ENCODE measurements around the gene NCKAP5L. TPM values are rescaled to one million over a fixed set of nuclear protein-coding genes. Genes with fewer than 3 reads are reported as not detected.
"Not testable (repeated sequence)": the region's sequence is repeated elsewhere in the genome, so short reads cannot be mapped to it uniquely, and the experiment has no call there.

Gene NCKAP5L
- total RNA-seq, 1 experiment from 2014 or later, result 4.9 TPM

GRCh38 chr12:49866859-49867569 is 38.8 kb upstream of the NCKAP5L start:
- DNase-seq (ENCODE audit: low spot score), result peak; percentile 53

- no peak for DNase-seq (ENCODE audit: low spot score)
These were observed 37.5 kb upstream of the NCKAP5L start for GRCh38 chr12:49865782-49866135.

GRCh38 chr12:49865109-49865781 is 37.0 kb upstream of the NCKAP5L start:
- DNase-seq (ENCODE audit: low spot score), result no peak

- no peak for DNase-seq (ENCODE audit: low spot score)
These were observed 36.5 kb upstream of the NCKAP5L start for GRCh38 chr12:49864798-49865090.

GRCh38 chr12:49863946-49864797 is 36.0 kb upstream of the NCKAP5L start:
- DNase-seq (ENCODE audit: low spot score), result no peak

- DNase-seq (ENCODE audit: low spot score), result not testable (repeated sequence)
These were observed 32.7 kb upstream of the NCKAP5L start for GRCh38 chr12:49860921-49861320.

GRCh38 chr12:49855890-49856289 is 27.7 kb upstream of the NCKAP5L start:
- not testable (repeated sequence) for DNase-seq (ENCODE audit: low spot score)

GRCh38 chr12:49854976-49855375 is 26.8 kb upstream of the NCKAP5L start:
- no peak for DNase-seq (ENCODE audit: low spot score)

- no peak for DNase-seq (ENCODE audit: low spot score)
These were observed 25.5 kb upstream of the NCKAP5L start for GRCh38 chr12:49853671-49854070.

GRCh38 chr12:49847161-49847560 is 18.9 kb upstream of the NCKAP5L start:
- no peak for DNase-seq (ENCODE audit: low spot score)

GRCh38 chr12:49846032-49846431 is 17.8 kb upstream of the NCKAP5L start:
- DNase-seq (ENCODE audit: low spot score), result no peak

- no peak for DNase-seq (ENCODE audit: low spot score)
These were observed 15.7 kb upstream of the NCKAP5L start for GRCh38 chr12:49843876-49844437.

GRCh38 chr12:49843411-49843810 is 15.2 kb upstream of the NCKAP5L start:
- no peak for DNase-seq (ENCODE audit: low spot score)

- DNase-seq (ENCODE audit: low spot score), result peak; percentile 92
These were observed 14.5 kb upstream of the NCKAP5L start, which contains the start of gene BCDIN3D for GRCh38 chr12:49842519-49843352. TSS of gene BCDIN3D (minus strand) at chr12:49843106. CDS start at chr12:49843087, 19 bp downstream.

- DNase-seq (ENCODE audit: low spot score), result no peak
These were observed 10.9 kb upstream of the NCKAP5L start for GRCh38 chr12:49838973-49839633.

- DNase-seq (ENCODE audit: low spot score), result peak; percentile 62
These were observed 4.7 kb upstream of the NCKAP5L start for GRCh38 chr12:49832836-49833421.

GRCh38 chr12:49831717-49832116 is 3.5 kb upstream of the NCKAP5L start:
- DNase-seq (ENCODE audit: low spot score), result no peak

- peak; percentile 38 for DNase-seq (ENCODE audit: low spot score)
These were observed 663 bp downstream of the NCKAP5L start for GRCh38 chr12:49827401-49828099.

GRCh38 chr12:49827051-49827400 is 1.2 kb downstream of the NCKAP5L start:
- no peak for DNase-seq (ENCODE audit: low spot score)

- no peak for DNase-seq (ENCODE audit: low spot score)
These were observed 2.2 kb downstream of the NCKAP5L start for GRCh38 chr12:49825971-49826421.

Measured in H4 (cell line).